Gastrocnemius medialis (tissue), 4 donors: ENCODE measurements around the gene TBC1D22B. TPM values are rescaled to one million over a fixed set of nuclear protein-coding genes. Genes with fewer than 3 reads are reported as not detected.
"Not testable (repeated sequence)": the region's sequence is repeated elsewhere in the genome, so short reads cannot be mapped to it uniquely, and the experiment has no call there.

Experiments used
- ATAC-seq, 2 donors: fragments of 150-250 bp; one replicate each; pipeline ENCODE4 v1.9.1; 2016
- DNase-seq, 2 donors: peaks; one replicate each; pipeline ENCODE4 v3.0.0-alpha.2; 2019
- H3K27ac ChIP-seq, 4 donors: fragments of 200-600 bp; sonication (generic); 1 replicate in 1 of 4; 2 replicates in 3 of 4; pipeline ENCODE4 v1.5.1; 2016 to 2018; ENCODE audit warnings: mild to moderate bottlenecking in 2 of 4, moderate library complexity in 1 of 4
- H3K27me3 ChIP-seq, 3 donors: fragments of 200-600 bp; sonication (generic) in 2 of 3; 1 replicate in 1 of 3; 2 replicates in 2 of 3; pipeline versions ENCODE4 v1.5.1 to v1.6.0; 2016 to 2019; ENCODE audit warnings: mild to moderate bottlenecking in 1 of 3, moderate library complexity in 1 of 3
- H3K36me3 ChIP-seq, 2 donors: fragments of 200-600 bp; sonication (generic) in 1 of 2; one replicate each; pipeline ENCODE4 v1.5.1; 2017 to 2018
- H3K4me1 ChIP-seq, 2 donors: fragments of 200-600 bp; sonication (generic) in 1 of 2; one replicate each; pipeline ENCODE4 v1.5.1; 2016 to 2017; ENCODE audit warnings: mild to moderate bottlenecking in 2 of 2
- H3K4me3 ChIP-seq, 4 donors: fragments of 200-600 bp; sonication (generic) in 3 of 4; 1 replicate in 1 of 4; 2 replicates in 3 of 4; pipeline ENCODE4 v1.5.1; 2016 to 2019; ENCODE audit warnings: mild to moderate bottlenecking in 2 of 4
- H3K9me3 ChIP-seq, 3 donors: fragments of 200-600 bp; sonication (generic) in 2 of 3; 1 replicate in 1 of 3; 2 replicates in 2 of 3; pipeline ENCODE4 v1.5.1; 2016 to 2019
- POLR2A ChIP-seq, 2 donors: fragments of 450-650 bp; IDR thresholded peaks; one replicate each; pipeline ENCODE4 v1.6.1; 2017; ENCODE audit warnings: antibody characterized with exemption in 2 of 2, mild to moderate bottlenecking in 2 of 2, moderate library complexity in 2 of 2
- in situ Hi-C, 4 donors: fragments of 200-750 bp; cut with MboI; loops; one replicate each; pipeline versions ENCODE4 v1.15.0 to v1.8.0; 2017; ENCODE audit warnings: low sequenced_read_pairs in 4 of 4
- intact Hi-C: fragments of 100-400 bp; cut with DNase I; formaldehyde crosslinking; loops from one replicate; pipeline ENCODE4 v1.15.1; 2023; ENCODE audit warnings: low total_unique reads
- total RNA-seq, 4 donors: library from RNA; depleted of rRNA; stranded (reverse); fragments of >200 nt; gene quantifications; one replicate each; pipeline versions ENCODE4 v1.1.0 to v1.2.3, GENCODE V29; 2016
- TF ChIP-seq, protein P1 (sequence below), 5 experiments: fragments of 450-650 bp in 3 of 5; fragments of 200-600 bp in 2 of 5; sonication (generic) in 2 of 5; IDR thresholded peaks in 4 of 5; conservative IDR thresholded peaks in 1 of 5; 1 replicate in 4 of 5; 2 replicates in 1 of 5; pipeline ENCODE4 v1.5.1; 2016 to 2019; ENCODE audit warnings: antibody characterized with exemption in 5 of 5, mild to moderate bottlenecking in 3 of 5, moderate library complexity in 3 of 5

TBC1D22B gene
- total RNA-seq, 4 donors from 2014 or later: 6.3 to 12.3 (median 7.7) TPM

DNA sequence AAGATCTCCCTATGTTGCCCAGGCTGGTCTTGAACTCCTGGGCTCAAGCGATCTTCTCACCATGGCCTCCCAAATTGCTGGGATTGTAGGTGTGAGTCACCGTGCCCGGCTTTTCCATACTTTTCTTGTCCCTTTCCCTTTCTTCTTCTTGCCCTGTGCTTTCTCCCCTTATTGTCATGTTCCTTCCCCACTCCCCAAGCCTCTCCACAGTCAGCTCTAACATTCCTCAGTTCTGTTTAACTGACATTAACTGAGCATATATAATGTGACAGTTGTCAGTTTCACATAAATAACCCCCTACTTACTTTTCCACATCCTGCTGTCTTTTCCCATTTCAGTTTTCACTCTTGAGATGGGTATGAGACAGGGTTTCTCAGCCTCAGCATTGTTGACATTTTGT, 86.7 kb downstream of the TBC1D22B start:
- DNase-seq: no peak
- Histone ChIP-seq H3K36me3 (no peaks in the 10 kb centered on the region), H3K9me3 (no peaks in the 10 kb centered on the region), H3K4me1 (peaks cover 0 to 4% of the 10 kb centered on the region in 2 donors), H3K27ac (no peak overlapping the region), H3K27me3 (no peaks in the 10 kb centered on the region), H3K4me3 (no peak overlapping the region)
- in situ Hi-C loops: loop anchor here in 1 of 4 donors (25.0 kb wide), 1 partner anchor 218 kb away; no protein-coding TSS in a partner anchor
- no peak for TF ChIP-seq POLR2A (IDR thresholded peaks at IDR 0.05)
- TF ChIP-seq, protein P1, sequence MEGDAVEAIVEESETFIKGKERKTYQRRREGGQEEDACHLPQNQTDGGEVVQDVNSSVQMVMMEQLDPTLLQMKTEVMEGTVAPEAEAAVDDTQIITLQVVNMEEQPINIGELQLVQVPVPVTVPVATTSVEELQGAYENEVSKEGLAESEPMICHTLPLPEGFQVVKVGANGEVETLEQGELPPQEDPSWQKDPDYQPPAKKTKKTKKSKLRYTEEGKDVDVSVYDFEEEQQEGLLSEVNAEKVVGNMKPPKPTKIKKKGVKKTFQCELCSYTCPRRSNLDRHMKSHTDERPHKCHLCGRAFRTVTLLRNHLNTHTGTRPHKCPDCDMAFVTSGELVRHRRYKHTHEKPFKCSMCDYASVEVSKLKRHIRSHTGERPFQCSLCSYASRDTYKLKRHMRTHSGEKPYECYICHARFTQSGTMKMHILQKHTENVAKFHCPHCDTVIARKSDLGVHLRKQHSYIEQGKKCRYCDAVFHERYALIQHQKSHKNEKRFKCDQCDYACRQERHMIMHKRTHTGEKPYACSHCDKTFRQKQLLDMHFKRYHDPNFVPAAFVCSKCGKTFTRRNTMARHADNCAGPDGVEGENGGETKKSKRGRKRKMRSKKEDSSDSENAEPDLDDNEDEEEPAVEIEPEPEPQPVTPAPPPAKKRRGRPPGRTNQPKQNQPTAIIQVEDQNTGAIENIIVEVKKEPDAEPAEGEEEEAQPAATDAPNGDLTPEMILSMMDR (IDR thresholded peaks at IDR 0.05 in 4 of 5, conservative IDR thresholded peaks at IDR 0.05 in 1 of 5): no peak
- intact Hi-C loops: no loop called here
- no peak for ATAC-seq

DNA sequence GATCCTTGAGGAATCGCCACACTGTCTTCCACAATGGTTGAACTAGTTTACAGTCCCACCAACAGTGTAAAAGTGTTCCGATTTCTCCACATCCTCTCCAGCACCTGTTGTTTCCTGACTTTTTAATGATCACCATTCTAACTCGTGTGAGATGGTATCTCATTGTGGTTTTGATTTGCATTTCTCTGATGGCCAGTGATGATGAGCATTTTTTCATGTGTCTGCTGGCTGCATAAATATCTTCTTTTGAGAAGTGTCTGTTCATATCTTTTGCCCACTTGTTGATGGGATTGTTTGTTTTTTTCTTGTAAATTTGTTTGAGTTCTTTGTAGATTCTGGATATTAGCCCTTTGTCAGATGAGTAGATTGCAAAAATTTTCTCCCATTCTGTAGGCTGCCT, 88.2 kb downstream of the TBC1D22B start:
- DNase-seq, H3K4me1 ChIP-seq, H3K9me3 ChIP-seq, H3K36me3 ChIP-seq, H3K27me3 ChIP-seq, H3K27ac ChIP-seq, intact Hi-C loops, H3K4me3 ChIP-seq, ATAC-seq: not testable (repeated sequence)
- in situ Hi-C loops: loop anchor here in 1 of 4 donors (25.0 kb wide), 1 partner anchor 216 kb away; no protein-coding TSS in a partner anchor

DNA sequence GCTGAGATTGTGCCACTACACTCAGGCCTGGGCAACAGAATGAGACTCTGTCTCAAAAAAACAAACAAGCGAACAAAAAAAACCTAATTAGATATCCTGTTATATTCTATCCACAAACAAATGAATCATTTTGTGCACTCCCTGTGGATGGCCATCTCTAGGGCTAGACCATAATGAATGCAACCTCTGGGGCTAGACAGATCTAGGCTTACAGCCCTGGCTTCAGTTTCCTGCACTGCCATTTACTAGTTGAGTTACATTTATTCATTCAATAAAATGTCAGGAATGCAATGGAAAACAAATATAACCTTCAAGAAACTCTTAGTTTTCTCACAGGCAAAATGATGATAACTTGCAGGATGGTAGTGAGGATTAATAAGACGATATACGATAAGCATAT, 89.6 kb downstream of the TBC1D22B start:
- no peak for TF ChIP-seq POLR2A (IDR thresholded peaks at IDR 0.05)
- TF ChIP-seq, protein P1 (IDR thresholded peaks at IDR 0.05 in 4 of 5, conservative IDR thresholded peaks at IDR 0.05 in 1 of 5): no peak
- Histone ChIP-seq H3K27me3 (no peaks in the 10 kb centered on the region), H3K27ac (no peak overlapping the region), H3K4me1 (no peaks in the 10 kb centered on the region), H3K36me3 (no peaks in the 10 kb centered on the region), H3K9me3 (no peaks in the 10 kb centered on the region), H3K4me3 (no peak overlapping the region)
- in situ Hi-C loops: loop anchor here in 1 of 4 donors (25.0 kb wide), 1 partner anchor 215 kb away; no protein-coding TSS in a partner anchor
- intact Hi-C loops: no loop called here
- DNase-seq (no peak), ATAC-seq (no peak)

DNA sequence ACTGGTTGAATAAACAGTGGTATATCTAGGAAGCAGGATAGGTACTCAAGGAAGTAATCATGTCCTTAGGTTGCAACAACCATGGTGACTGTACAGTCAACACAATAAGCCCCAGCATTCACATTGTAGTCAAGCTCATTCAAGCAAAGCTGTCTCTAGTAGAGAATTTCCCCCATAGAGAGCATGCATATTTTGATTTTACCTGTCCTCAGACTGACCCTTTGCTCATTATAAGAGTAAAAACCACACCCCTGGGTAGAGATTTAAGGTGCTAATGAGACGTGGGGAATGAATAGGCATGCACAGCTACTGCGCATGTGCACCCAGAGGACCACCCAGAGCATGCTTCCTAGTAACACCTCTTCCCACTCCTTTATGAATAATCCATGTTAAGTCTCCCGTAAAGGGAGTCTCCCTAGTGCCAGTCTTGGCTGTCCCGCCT, 90.1 kb downstream of the TBC1D22B start:
- ATAC-seq: no peak
- H3K27ac ChIP-seq: no peak overlapping the region
- no peak overlapping the region for H3K4me3 ChIP-seq
- H3K9me3 ChIP-seq: no peaks in the 10 kb centered on the region
- no peaks in the 10 kb centered on the region for H3K36me3 ChIP-seq
- intact Hi-C loops (no loop called here), in situ Hi-C loops (loop anchor here in 1 of 4 donors (25.0 kb wide), 1 partner anchor 215 kb away; no protein-coding TSS in a partner anchor)
- no peaks in the 10 kb centered on the region for H3K27me3 ChIP-seq
- DNase-seq: no peak
- no peaks in the 10 kb centered on the region for H3K4me1 ChIP-seq
- TF ChIP-seq, protein P1 (IDR thresholded peaks at IDR 0.05 in 4 of 5, conservative IDR thresholded peaks at IDR 0.05 in 1 of 5): no peak
- TF ChIP-seq POLR2A (IDR thresholded peaks at IDR 0.05): no peak

DNA sequence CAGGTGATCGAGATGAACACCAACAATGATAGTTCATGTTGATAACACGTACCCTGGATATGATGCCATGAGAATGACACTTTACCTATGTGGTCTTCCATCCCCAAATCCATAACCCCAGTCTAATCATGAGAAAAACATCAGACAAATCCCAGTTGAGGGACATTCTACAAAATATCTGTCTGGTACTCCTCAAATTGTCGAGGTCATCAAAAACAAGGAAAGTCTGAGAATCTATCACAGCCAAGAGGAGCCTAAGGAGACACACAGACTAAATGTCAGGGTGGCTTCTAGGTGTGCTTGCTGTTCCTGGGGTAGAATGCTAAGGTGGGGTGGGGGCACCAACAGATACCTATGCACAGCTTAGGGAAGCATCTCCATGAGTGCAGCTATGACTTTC, 93.5 kb downstream of the TBC1D22B start:
- Histone ChIP-seq H3K9me3 (no peaks in the 10 kb centered on the region), H3K27ac (no peak overlapping the region), H3K4me3 (no peak overlapping the region), H3K36me3 (no peaks in the 10 kb centered on the region), H3K4me1 (peaks cover 16 to 17% of the 10 kb centered on the region in 2 donors), H3K27me3 (no peaks in the 10 kb centered on the region)
- ATAC-seq (no peak), DNase-seq (no peak)
- in situ Hi-C loops: loop anchor here in 1 of 4 donors (25.0 kb wide), 1 partner anchor 336 kb away; the partner anchor contains the start of gene MDGA1
- TF ChIP-seq, protein P1 (IDR thresholded peaks at IDR 0.05 in 4 of 5, conservative IDR thresholded peaks at IDR 0.05 in 1 of 5): no peak
- TF ChIP-seq POLR2A (IDR thresholded peaks at IDR 0.05): no peak
- intact Hi-C loops: loop anchor here (5.0 to 10.0 kb wide), 2 partner anchors 81 to 344 kb away; partner anchors contain the start of genes CMTR1 and MDGA1
